ENCODE results near the gene FBXW8.

The FBXW8 gene

DNA sequence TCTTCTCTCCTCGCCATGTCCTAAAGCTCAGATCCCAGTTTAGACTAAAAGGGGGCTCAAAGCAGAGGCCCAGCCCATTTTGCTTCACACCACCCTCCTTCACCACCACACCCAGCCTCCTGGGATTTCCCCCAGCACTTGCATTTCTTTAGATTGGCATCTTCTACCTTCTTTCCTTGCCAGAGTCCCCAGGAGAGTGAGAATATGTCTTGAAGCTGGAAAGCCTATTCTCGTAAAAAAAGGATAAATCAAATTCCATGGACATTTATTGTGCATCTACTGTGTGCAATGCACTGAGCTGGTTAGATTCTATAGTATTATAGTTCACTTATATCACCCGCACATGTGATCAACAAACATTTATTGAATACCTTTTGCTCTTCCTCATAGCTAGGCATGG is 10.2 kb downstream of the FBXW8 start:
- ATAC-seq, result no peak
- TF ChIP-seq ISL1 (CRISPR knock-in tag; IDR thresholded peaks at IDR 0.05) (no peak), PPARA (CRISPR knock-in tag; IDR thresholded peaks at IDR 0.05; ENCODE audit: borderline replicate concordance) (no peak), GLIS3 (CRISPR knock-in tag; IDR thresholded peaks at IDR 0.05) (no peak), OSR1 (CRISPR knock-in tag; IDR thresholded peaks at IDR 0.05) (no peak), CSDC2 (CRISPR knock-in tag; IDR thresholded peaks at IDR 0.05) (no peak), RARB (CRISPR knock-in tag; IDR thresholded peaks at IDR 0.05) (no peak), ZNF565 (CRISPR knock-in tag; conservative IDR thresholded peaks at IDR 0.05; ENCODE audit: low read depth) (no peak), ZNF8 (CRISPR knock-in tag; IDR thresholded peaks at IDR 0.05) (no peak), ZFP30 (CRISPR knock-in tag; IDR thresholded peaks at IDR 0.05) (no peak), ARNTL (CRISPR knock-in tag; IDR thresholded peaks at IDR 0.05; ENCODE audit: borderline replicate concordance, low read depth) (no peak), TCF4 (CRISPR knock-in tag; IDR thresholded peaks at IDR 0.05; ENCODE audit: borderline replicate concordance) (no peak), SNAI2 (CRISPR knock-in tag; IDR thresholded peaks at IDR 0.05) (no peak), TOX (CRISPR knock-in tag; IDR thresholded peaks at IDR 0.05; ENCODE audit: borderline replicate concordance) (no peak), ZFP3 (CRISPR knock-in tag; IDR thresholded peaks at IDR 0.05) (no peak), BACH2 (CRISPR knock-in tag; IDR thresholded peaks at IDR 0.05; ENCODE audit: borderline replicate concordance) (no peak)
- TF ChIP-seq, protein P1, sequence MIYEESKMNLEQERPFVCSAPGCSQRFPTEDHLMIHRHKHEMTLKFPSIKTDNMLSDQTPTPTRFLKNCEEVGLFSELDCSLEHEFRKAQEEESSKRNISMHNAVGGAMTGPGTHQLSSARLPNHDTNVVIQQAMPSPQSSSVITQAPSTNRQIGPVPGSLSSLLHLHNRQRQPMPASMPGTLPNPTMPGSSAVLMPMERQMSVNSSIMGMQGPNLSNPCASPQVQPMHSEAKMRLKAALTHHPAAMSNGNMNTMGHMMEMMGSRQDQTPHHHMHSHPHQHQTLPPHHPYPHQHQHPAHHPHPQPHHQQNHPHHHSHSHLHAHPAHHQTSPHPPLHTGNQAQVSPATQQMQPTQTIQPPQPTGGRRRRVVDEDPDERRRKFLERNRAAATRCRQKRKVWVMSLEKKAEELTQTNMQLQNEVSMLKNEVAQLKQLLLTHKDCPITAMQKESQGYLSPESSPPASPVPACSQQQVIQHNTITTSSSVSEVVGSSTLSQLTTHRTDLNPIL (CRISPR knock-in tag; IDR thresholded peaks at IDR 0.05; ENCODE audit: low read depth), result no peak
- TF ChIP-seq, protein P2, sequence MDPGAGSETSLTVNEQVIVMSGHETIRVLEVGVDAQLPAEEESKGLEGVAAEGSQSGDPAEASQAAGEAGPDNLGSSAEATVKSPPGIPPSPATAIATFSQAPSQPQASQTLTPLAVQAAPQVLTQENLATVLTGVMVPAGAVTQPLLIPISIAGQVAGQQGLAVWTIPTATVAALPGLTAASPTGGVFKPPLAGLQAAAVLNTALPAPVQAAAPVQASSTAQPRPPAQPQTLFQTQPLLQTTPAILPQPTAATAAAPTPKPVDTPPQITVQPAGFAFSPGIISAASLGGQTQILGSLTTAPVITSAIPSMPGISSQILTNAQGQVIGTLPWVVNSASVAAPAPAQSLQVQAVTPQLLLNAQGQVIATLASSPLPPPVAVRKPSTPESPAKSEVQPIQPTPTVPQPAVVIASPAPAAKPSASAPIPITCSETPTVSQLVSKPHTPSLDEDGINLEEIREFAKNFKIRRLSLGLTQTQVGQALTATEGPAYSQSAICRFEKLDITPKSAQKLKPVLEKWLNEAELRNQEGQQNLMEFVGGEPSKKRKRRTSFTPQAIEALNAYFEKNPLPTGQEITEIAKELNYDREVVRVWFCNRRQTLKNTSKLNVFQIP (CRISPR knock-in tag; IDR thresholded peaks at IDR 0.05; ENCODE audit: borderline replicate concordance, low read depth), result no peak
- TF ChIP-seq, protein P3, sequence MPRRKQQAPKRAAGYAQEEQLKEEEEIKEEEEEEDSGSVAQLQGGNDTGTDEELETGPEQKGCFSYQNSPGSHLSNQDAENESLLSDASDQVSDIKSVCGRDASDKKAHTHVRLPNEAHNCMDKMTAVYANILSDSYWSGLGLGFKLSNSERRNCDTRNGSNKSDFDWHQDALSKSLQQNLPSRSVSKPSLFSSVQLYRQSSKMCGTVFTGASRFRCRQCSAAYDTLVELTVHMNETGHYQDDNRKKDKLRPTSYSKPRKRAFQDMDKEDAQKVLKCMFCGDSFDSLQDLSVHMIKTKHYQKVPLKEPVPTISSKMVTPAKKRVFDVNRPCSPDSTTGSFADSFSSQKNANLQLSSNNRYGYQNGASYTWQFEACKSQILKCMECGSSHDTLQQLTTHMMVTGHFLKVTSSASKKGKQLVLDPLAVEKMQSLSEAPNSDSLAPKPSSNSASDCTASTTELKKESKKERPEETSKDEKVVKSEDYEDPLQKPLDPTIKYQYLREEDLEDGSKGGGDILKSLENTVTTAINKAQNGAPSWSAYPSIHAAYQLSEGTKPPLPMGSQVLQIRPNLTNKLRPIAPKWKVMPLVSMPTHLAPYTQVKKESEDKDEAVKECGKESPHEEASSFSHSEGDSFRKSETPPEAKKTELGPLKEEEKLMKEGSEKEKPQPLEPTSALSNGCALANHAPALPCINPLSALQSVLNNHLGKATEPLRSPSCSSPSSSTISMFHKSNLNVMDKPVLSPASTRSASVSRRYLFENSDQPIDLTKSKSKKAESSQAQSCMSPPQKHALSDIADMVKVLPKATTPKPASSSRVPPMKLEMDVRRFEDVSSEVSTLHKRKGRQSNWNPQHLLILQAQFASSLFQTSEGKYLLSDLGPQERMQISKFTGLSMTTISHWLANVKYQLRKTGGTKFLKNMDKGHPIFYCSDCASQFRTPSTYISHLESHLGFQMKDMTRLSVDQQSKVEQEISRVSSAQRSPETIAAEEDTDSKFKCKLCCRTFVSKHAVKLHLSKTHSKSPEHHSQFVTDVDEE (CRISPR knock-in tag; IDR thresholded peaks at IDR 0.05), result no peak
- TF ChIP-seq, protein P4, sequence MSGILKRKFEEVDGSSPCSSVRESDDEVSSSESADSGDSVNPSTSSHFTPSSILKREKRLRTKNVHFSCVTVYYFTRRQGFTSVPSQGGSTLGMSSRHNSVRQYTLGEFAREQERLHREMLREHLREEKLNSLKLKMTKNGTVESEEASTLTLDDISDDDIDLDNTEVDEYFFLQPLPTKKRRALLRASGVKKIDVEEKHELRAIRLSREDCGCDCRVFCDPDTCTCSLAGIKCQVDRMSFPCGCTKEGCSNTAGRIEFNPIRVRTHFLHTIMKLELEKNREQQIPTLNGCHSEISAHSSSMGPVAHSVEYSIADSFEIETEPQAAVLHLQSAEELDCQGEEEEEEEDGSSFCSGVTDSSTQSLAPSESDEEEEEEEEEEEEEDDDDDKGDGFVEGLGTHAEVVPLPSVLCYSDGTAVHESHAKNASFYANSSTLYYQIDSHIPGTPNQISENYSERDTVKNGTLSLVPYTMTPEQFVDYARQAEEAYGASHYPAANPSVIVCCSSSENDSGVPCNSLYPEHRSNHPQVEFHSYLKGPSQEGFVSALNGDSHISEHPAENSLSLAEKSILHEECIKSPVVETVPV (CRISPR knock-in tag; IDR thresholded peaks at IDR 0.05), result no peak

DNA sequence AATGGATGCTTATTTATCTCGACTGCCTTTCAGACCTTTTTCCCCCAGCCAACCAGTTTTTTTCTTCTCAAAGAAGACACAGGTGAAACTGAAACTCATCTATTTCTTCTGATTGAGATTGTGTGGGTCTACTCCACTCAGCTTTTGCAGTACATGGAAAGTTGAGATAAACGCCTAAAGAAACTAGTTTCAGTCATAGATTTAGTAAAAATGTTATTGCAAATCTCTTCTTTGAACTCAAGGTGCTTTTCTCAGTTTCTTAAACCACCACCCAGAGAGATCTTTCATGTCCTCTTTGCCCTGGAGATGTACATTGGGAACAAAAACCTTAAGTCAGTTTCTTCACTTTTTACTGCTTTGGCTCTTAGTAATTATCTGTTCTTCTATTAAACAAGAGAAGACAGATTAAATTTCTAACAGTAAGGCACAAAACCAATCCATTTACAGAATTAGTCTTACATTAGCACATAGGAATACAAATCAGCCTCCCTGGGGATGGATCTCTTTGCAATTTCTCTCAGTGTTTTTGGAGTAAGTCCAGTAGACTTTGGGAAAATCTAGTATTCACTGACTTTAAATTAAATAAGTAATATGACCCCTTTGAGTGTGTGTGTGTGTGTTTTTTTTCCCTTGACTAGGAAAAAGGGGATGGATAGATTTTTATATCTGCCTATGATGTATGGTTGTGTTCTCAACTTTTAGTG is 11.6 kb downstream of the FBXW8 start:
- ATAC-seq, result no peak; the same call in 2 of the 3 replicates
- TF ChIP-seq OSR1 (CRISPR knock-in tag; IDR thresholded peaks at IDR 0.05) (no peak), ZNF565 (CRISPR knock-in tag; conservative IDR thresholded peaks at IDR 0.05; ENCODE audit: low read depth) (no peak), GLIS3 (CRISPR knock-in tag; IDR thresholded peaks at IDR 0.05) (no peak), ZFP3 (CRISPR knock-in tag; IDR thresholded peaks at IDR 0.05) (no peak), TCF4 (CRISPR knock-in tag; IDR thresholded peaks at IDR 0.05; ENCODE audit: borderline replicate concordance) (no peak), ARNTL (CRISPR knock-in tag; IDR thresholded peaks at IDR 0.05; ENCODE audit: borderline replicate concordance, low read depth) (no peak), CSDC2 (CRISPR knock-in tag; IDR thresholded peaks at IDR 0.05) (no peak), ISL1 (CRISPR knock-in tag; IDR thresholded peaks at IDR 0.05) (no peak), ZNF8 (CRISPR knock-in tag; IDR thresholded peaks at IDR 0.05) (no peak), TOX (CRISPR knock-in tag; IDR thresholded peaks at IDR 0.05; ENCODE audit: borderline replicate concordance) (no peak), ZNF70 (CRISPR knock-in tag; IDR thresholded peaks at IDR 0.05) (no peak), ZFP30 (CRISPR knock-in tag; IDR thresholded peaks at IDR 0.05) (no peak), ZC3H10 (CRISPR knock-in tag; IDR thresholded peaks at IDR 0.05) (no peak), ESRRG (CRISPR knock-in tag; IDR thresholded peaks at IDR 0.05) (no peak), SNAI2 (CRISPR knock-in tag; IDR thresholded peaks at IDR 0.05) (no peak)
- TF ChIP-seq, protein P4 (CRISPR knock-in tag; IDR thresholded peaks at IDR 0.05), result no peak
- TF ChIP-seq, protein P3 (CRISPR knock-in tag; IDR thresholded peaks at IDR 0.05), result no peak
- TF ChIP-seq, protein P5, sequence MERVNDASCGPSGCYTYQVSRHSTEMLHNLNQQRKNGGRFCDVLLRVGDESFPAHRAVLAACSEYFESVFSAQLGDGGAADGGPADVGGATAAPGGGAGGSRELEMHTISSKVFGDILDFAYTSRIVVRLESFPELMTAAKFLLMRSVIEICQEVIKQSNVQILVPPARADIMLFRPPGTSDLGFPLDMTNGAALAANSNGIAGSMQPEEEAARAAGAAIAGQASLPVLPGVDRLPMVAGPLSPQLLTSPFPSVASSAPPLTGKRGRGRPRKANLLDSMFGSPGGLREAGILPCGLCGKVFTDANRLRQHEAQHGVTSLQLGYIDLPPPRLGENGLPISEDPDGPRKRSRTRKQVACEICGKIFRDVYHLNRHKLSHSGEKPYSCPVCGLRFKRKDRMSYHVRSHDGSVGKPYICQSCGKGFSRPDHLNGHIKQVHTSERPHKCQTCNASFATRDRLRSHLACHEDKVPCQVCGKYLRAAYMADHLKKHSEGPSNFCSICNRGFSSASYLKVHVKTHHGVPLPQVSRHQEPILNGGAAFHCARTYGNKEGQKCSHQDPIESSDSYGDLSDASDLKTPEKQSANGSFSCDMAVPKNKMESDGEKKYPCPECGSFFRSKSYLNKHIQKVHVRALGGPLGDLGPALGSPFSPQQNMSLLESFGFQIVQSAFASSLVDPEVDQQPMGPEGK (CRISPR knock-in tag; IDR thresholded peaks at IDR 0.05; ENCODE audit: borderline replicate concordance), result no peak
